Measurements from ENCODE around the gene PET100.
A peak's percentile ranks its signal among the peaks of the same experiment; 100 is the strongest.

The PET100 gene

DNA sequence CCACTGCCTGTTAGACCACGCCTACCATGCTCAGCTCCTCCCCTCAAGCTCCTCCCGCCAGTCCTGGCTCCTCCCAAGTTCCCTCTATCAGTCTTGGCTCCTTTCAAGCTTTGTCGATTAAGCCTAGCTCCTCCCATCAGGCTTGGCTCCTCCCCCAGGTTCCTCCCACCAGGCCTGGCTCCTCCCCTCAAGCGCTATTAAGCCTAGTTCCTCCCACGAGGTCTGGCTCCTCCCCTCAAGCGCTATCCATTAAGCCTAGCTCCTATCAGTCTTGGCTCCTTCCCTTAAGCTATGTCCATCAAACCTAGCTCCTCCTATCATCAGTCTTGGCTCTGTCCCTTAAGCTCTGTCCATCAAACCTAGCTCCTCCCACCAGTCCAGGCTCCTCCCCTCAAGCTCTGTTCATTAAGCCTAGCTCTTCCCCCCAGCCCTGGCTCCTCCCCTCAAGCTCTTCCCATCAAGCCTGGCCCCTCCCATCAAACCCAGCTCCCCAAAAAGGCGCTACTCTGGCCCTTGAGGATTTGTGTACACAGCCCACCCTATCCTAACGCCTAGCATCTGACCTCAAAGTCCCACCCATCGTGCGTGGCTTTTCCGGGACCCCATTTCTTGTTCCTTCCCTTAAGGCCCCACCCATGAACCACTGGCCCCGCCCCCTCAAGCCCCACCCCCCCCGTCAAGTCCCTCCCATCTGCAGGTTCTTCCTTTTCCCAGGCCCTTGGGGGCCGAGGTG, 23.9 kb upstream of the PET100 start:
- no peak overlapping the region for H3K4me3 ChIP-seq (replicated peaks in 1 of 2; ENCODE audit: low read depth in 2 of 2, low read length in 2 of 2)
- TF ChIP-seq, protein P1, sequence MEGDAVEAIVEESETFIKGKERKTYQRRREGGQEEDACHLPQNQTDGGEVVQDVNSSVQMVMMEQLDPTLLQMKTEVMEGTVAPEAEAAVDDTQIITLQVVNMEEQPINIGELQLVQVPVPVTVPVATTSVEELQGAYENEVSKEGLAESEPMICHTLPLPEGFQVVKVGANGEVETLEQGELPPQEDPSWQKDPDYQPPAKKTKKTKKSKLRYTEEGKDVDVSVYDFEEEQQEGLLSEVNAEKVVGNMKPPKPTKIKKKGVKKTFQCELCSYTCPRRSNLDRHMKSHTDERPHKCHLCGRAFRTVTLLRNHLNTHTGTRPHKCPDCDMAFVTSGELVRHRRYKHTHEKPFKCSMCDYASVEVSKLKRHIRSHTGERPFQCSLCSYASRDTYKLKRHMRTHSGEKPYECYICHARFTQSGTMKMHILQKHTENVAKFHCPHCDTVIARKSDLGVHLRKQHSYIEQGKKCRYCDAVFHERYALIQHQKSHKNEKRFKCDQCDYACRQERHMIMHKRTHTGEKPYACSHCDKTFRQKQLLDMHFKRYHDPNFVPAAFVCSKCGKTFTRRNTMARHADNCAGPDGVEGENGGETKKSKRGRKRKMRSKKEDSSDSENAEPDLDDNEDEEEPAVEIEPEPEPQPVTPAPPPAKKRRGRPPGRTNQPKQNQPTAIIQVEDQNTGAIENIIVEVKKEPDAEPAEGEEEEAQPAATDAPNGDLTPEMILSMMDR (IDR thresholded peaks at IDR 0.05; ENCODE audit: low read depth, low read length): no peak
- peak; percentile 30 to 40 for DNase-seq (ENCODE audit: low read depth in 2 of 2)

DNA sequence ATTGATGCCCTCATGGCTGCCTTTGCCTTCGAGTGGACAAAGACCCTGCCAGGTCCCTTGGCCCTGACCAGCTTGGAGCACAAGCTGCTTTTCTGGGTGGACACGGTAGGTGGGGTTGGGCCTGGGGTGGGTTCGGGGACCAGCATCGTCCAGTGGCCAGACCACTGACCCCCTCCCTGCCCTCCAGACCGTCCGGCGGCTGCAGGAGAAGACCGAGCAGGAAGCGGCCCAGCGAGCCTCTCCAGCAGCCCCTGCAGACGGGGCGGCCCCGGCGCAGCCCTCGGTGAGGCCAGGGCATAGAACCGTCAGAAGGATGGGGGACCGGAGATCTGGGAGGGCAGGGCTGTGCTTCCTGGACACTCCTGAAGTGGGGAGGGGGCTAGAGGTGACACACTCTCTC, 23.3 kb upstream of the PET100 start:
- no peak for DNase-seq (ENCODE audit: low read depth in 2 of 2)
- TF ChIP-seq, protein P1 (IDR thresholded peaks at IDR 0.05; ENCODE audit: low read depth, low read length): no peak
- H3K4me3 ChIP-seq (replicated peaks in 1 of 2; ENCODE audit: low read depth in 2 of 2, low read length in 2 of 2): no peak overlapping the region

DNA sequence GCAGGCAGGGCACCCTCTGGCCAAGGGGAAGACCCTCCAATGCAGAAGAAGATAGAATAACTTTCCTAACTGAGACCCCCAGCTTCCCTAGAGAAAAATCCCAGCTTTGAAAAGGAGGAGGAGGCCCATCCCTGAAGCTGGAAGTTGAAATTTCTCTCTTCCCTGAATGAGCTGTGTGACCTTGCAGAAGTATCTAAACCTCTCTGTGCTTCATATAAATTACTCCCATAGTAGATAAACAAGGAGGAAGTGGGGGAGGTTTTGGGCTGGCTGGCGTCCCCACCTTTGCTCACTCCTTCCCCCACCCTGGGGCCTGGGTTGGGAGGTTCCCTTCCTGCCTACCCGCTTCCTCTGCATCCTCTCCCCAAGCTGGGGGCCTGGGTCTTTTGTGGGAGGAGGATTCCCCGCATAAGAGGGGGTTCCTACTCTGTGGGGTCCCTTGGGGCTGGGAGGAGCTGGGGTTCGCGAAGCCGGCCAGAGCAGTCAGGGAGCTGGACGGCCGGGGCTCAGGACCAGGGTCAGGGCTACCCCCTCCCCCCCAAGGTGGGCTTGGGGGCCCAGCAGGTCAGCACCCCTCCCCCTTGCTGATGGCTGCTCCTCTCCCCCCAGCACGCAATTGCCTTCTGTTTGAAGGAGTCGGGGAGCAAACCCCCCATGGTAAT, 22.2 kb upstream of the PET100 start:
- H3K4me3 ChIP-seq (replicated peaks in 1 of 2; ENCODE audit: low read depth in 2 of 2, low read length in 2 of 2): no peak overlapping the region
- no peak for DNase-seq (ENCODE audit: low read depth in 2 of 2)
- TF ChIP-seq, protein P1 (IDR thresholded peaks at IDR 0.05; ENCODE audit: low read depth, low read length): no peak

DNA sequence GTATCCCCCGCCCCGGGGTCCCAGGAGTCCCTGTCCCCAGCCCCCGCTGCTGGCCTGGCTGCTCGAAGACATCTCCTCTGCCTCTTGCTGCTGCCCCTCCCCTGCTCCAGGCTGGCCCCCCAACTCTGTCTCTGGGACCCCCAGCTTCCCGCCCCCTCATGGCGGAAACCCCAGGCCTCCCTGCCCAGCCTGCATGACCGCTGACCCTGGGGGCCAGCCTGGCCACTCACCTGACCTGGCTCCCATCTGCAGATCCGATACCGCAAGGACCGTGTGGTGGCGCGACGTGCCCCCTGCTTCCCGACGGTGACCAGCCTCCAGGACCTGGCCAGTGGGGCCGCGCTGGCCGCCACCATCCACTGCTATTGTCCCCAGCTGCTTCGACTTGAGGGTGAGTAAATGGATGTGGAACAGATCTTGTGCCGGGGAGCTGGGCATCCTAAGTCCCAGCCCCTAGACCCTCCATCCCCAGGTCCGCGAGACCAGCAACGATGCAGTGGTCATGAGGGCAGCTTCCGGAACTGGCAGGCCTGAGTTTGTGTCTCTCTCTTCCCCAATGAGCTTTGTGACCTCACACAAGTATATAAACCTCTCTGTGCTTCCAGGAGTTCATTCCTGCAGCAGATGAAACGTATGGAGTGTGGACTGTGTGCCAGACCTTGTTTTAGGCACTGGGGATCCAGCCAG, 21.6 kb upstream of the PET100 start:
- H3K4me3 ChIP-seq (replicated peaks in 1 of 2; ENCODE audit: low read depth in 2 of 2, low read length in 2 of 2): no peak overlapping the region
- TF ChIP-seq, protein P1 (IDR thresholded peaks at IDR 0.05; ENCODE audit: low read depth, low read length): no peak
- DNase-seq (ENCODE audit: low read depth in 2 of 2): no peak

DNA sequence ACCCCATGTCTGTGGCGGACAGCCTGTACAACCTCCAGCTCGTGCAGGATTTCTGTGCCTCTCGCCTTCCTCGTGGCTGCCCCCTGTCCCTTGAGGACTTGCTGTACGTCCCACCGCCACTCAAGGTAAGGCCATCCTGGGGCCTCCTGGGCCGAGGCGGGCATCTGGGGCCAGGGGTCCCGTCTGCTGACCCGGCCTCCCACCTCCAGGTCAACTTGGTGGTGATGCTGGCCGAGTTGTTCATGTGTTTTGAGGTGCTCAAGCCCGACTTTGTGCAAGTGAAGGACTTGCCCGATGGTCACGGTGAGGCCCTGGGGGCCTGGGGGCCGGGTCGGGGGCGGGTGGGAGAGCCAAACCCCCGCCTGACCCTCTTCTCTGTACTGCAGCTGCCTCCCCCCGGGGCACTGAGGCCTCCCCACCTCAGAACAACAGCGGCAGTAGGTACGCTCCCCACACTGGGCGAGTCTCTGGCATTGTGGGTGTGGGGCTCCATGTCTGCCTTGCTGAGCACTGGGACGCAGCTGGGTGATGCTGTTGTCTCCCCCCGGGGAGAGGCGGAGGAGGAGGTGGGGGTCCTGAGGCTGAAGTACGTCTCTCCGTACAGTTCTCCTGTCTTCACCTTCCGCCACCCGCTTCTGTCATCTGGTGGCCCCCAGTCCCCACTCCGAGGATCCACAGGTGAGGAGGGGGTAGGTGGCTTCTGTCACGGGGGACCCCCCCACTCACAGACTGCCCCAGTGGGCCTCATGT, 18.9 kb upstream of the PET100 start:
- H3K4me3 ChIP-seq (replicated peaks in 1 of 2; ENCODE audit: low read depth in 2 of 2, low read length in 2 of 2): no peak overlapping the region
- no peak for DNase-seq (ENCODE audit: low read depth in 2 of 2)

More for the DNA sequence above, 18.9 kb upstream of the PET100 start:
- TF ChIP-seq, protein P1 (IDR thresholded peaks at IDR 0.05; ENCODE audit: low read depth, low read length): no peak
